H9 (cell line): ENCODE data around the gene FRK. TPM values are rescaled to one million over a fixed set of nuclear protein-coding genes. Genes with fewer than 3 reads are reported as not detected.

Experiments
- DNase-seq: peaks from one replicate; pipeline ENCODE4 v3.0.0-alpha.2; 2017
- H2AFZ ChIP-seq: one replicate; pipeline ENCODE4 v1.6.1; 2013; ENCODE audit warnings: mild to moderate bottlenecking, low read length, control low read depth, moderate library complexity
- H2AK5ac ChIP-seq: 2 replicates; pipeline ENCODE4 v1.6.1; 2013; ENCODE audit warnings: low read length, control low read depth, mixed read lengths; ENCODE audit not compliant: insufficient read length
- H2BK120ac ChIP-seq: one replicate; pipeline ENCODE4 v1.6.1; 2013; ENCODE audit warnings: low read depth, mild to moderate bottlenecking, low read length, control low read depth, inconsistent platforms; ENCODE audit not compliant: poor library complexity, severe bottlenecking
- H2BK12ac ChIP-seq: 2 replicates; pipeline ENCODE4 v1.6.1; 2013; ENCODE audit warnings: low read length, control low read depth, mixed read lengths, low read depth; ENCODE audit not compliant: insufficient read length
- H2BK15ac ChIP-seq: 2 replicates; pipeline ENCODE4 v1.6.1; 2013; ENCODE audit warnings: low read depth, low read length, control low read depth
- H2BK20ac ChIP-seq: one replicate; pipeline ENCODE4 v1.6.1; 2013; ENCODE audit warnings: low read depth, mild to moderate bottlenecking, low read length, control low read depth, inconsistent platforms; ENCODE audit not compliant: poor library complexity, severe bottlenecking
- H2BK5ac ChIP-seq: 2 replicates; pipeline ENCODE4 v1.6.1; 2013; ENCODE audit warnings: low read length, control low read depth, mixed read lengths; ENCODE audit not compliant: insufficient read length
- H3K14ac ChIP-seq: 2 replicates; pipeline ENCODE4 v1.6.1; 2013; ENCODE audit warnings: low read length, control low read depth; ENCODE audit not compliant: insufficient read depth
- H3K18ac ChIP-seq: 2 replicates; pipeline ENCODE4 v1.6.1; 2013; ENCODE audit warnings: low read depth, mild to moderate bottlenecking, mixed read lengths, low read length, control low read depth; ENCODE audit not compliant: insufficient read length
- H3K23ac ChIP-seq: 2 replicates; pipeline ENCODE4 v1.6.1; 2013; ENCODE audit warnings: low read length, control low read depth, mixed read lengths, low read depth; ENCODE audit not compliant: insufficient read length
- H3K23me2 ChIP-seq: 2 replicates; pipeline ENCODE4 v1.6.1; 2013; ENCODE audit warnings: low read depth, mild to moderate bottlenecking, mixed read lengths, low read length, control low read depth; ENCODE audit not compliant: insufficient read length, poor library complexity, severe bottlenecking
- H3K27ac ChIP-seq: 2 replicates; pipeline ENCODE4 v1.5.1; 2013; ENCODE audit warnings: low read length, control low read depth, mixed read lengths, low read depth; ENCODE audit not compliant: insufficient read length
- H3K27me3 ChIP-seq: 2 replicates; pipeline ENCODE4 v1.6.1; 2013; ENCODE audit warnings: low read length, control low read depth, inconsistent platforms; ENCODE audit not compliant: insufficient read depth
- H3K4ac ChIP-seq: 2 replicates; pipeline ENCODE4 v1.6.1; 2013; ENCODE audit warnings: low read depth, mild to moderate bottlenecking, control low read depth, inconsistent platforms, low read length, moderate library complexity
- H3K4me1 ChIP-seq: 2 replicates; pipeline ENCODE4 v1.6.1; 2013; ENCODE audit warnings: low read length, control low read depth, inconsistent platforms; ENCODE audit not compliant: insufficient read depth
- H3K4me2 ChIP-seq: 2 replicates; pipeline ENCODE4 v1.6.1; 2013; ENCODE audit warnings: low read length, control low read depth, mixed read lengths; ENCODE audit not compliant: insufficient read length, insufficient read depth
- H3K56ac ChIP-seq: 2 replicates; pipeline ENCODE4 v1.6.1; 2013; ENCODE audit warnings: low read depth, mild to moderate bottlenecking, mixed read lengths, low read length, control low read depth; ENCODE audit not compliant: insufficient read length
- H3K79me1 ChIP-seq: 2 replicates; pipeline ENCODE4 v1.6.1; 2013; ENCODE audit warnings: low read depth, mild to moderate bottlenecking, moderate library complexity, low read length, control low read depth, inconsistent platforms; ENCODE audit not compliant: insufficient read depth, poor library complexity, severe bottlenecking
- H3K79me2 ChIP-seq: 2 replicates; pipeline ENCODE4 v1.6.1; 2013; ENCODE audit warnings: low read length, control low read depth, inconsistent platforms; ENCODE audit not compliant: insufficient read depth
- H3K9ac ChIP-seq: 2 replicates; pipeline ENCODE4 v1.6.1; 2013; ENCODE audit warnings: low read length, control low read depth, mixed read lengths; ENCODE audit not compliant: insufficient read length; ENCODE audit errors: extremely low read depth
- H3K9me3 ChIP-seq: one replicate; pipeline ENCODE4 v1.6.1; 2013; ENCODE audit warnings: low read depth, low read length, inconsistent platforms; ENCODE audit not compliant: control insufficient read depth
- H3T11ph ChIP-seq: one replicate; pipeline ENCODE4 v1.6.1; 2013; ENCODE audit warnings: mild to moderate bottlenecking, low read length, control low read depth, inconsistent platforms
- H4K20me1 ChIP-seq: one replicate; pipeline ENCODE4 v1.6.1; 2013; ENCODE audit not compliant: control insufficient read depth, insufficient read length, insufficient read depth
- H4K5ac ChIP-seq: 2 replicates; pipeline ENCODE4 v1.6.1; 2013; ENCODE audit warnings: low read depth, mild to moderate bottlenecking, mixed read lengths, low read length, control low read depth; ENCODE audit not compliant: insufficient read length
- H4K8ac ChIP-seq: replicated peaks from 2 replicates; pipeline ENCODE4 v1.6.1; 2013; ENCODE audit warnings: low read length, control low read depth, mixed read lengths, low read depth; ENCODE audit not compliant: insufficient read length
- H4K91ac ChIP-seq: 2 replicates; pipeline ENCODE4 v1.6.1; 2013; ENCODE audit warnings: low read depth, mild to moderate bottlenecking, moderate library complexity, mixed read lengths, low read length, control low read depth; ENCODE audit not compliant: insufficient read length
- H3K27ac Mint-ChIP-seq, 3 experiments: 2 replicates in 2 of 3; 3 replicates in 1 of 3; pipeline ENCODE4 v1.8.0; 2020 to 2021; ENCODE audit warnings: mixed read lengths in 3 of 3, mild to moderate bottlenecking in 1 of 3, moderate library complexity in 1 of 3
- H3K27me3 Mint-ChIP-seq: 2 replicates; pipeline ENCODE4 v1.8.0; 2021; ENCODE audit warnings: low read depth, mild to moderate bottlenecking, moderate library complexity, mixed read lengths
- H3K36me3 Mint-ChIP-seq, 3 experiments: 2 replicates in 2 of 3; 3 replicates in 1 of 3; pipeline ENCODE4 v1.8.0; 2020 to 2021; ENCODE audit warnings: low read depth in 3 of 3, mixed read lengths in 3 of 3; ENCODE audit not compliant: insufficient read depth in 1 of 3
- H3K4me1 Mint-ChIP-seq, 2 experiments: 2 replicates each; pipeline ENCODE4 v1.8.0; 2020; ENCODE audit warnings: mixed read lengths in 2 of 2
- H3K4me3 Mint-ChIP-seq, 2 experiments: 2 replicates in 1 of 2; 3 replicates in 1 of 2; pipeline ENCODE4 v1.8.0; 2020 to 2021; ENCODE audit warnings: mild to moderate bottlenecking in 2 of 2, mixed read lengths in 2 of 2, moderate library complexity in 1 of 2
- H3K9me3 Mint-ChIP-seq, 2 experiments: 2 replicates in 1 of 2; 3 replicates in 1 of 2; pipeline ENCODE4 v1.8.0; 2020; ENCODE audit warnings: mild to moderate bottlenecking in 2 of 2, mixed read lengths in 2 of 2, moderate library complexity in 1 of 2
- CTCF ChIP-seq: fragments of 200-600 bp; sonication (generic); conservative IDR thresholded peaks from 3 replicates; pipeline ENCODE4 v1.8.0; 2021; ENCODE audit warnings: antibody characterized with exemption, mild to moderate bottlenecking
- WGBS: extraction: QIAGEN DNeasy Blood & Tissue Kit; methylation state at CpG from one replicate; pipeline ENCODE4 v1.1.7; 2013; ENCODE audit warnings: missing lambda C conversion rate, low lambda C conversion rate, mixed read lengths; ENCODE audit not compliant: insufficient read length; ENCODE audit errors: extremely low coverage; 5-methylcytosine and 5-hydroxymethylcytosine counted together
- total RNA-seq: library from RNA; stranded (reverse); gene quantifications from 2 replicates; pipeline ENCODE4 v1.2.1, GENCODE V29; 2021

FRK gene
- total RNA-seq, 1 experiment from 2014 or later: 0.15 TPM

- Histone ChIP-seq H2BK15ac (no peak overlapping the region), H3K79me2 (no peaks in the 10 kb centered on the region), H2BK20ac (no peak overlapping the region), H2BK120ac (no peak overlapping the region), H3K14ac (no peak overlapping the region), H4K91ac (no peak overlapping the region), H3K9ac (no peak overlapping the region), H3K23ac (no peak overlapping the region), H3T11ph (no peak overlapping the region), H3K4ac (no peak overlapping the region), H4K20me1 (no peaks in the 10 kb centered on the region), H2BK5ac (no peak overlapping the region), H3K4me1 (no peaks in the 10 kb centered on the region), H3K4me2 (no peak overlapping the region), H2BK12ac (no peak overlapping the region), H3K23me2 (no peaks in the 10 kb centered on the region), H3K27ac (no peak overlapping the region), H4K8ac (no peak overlapping the region), H3K27me3 (no peaks in the 10 kb centered on the region), H3K18ac (no peak overlapping the region), H2AK5ac (no peak overlapping the region), H3K9me3 (no peaks in the 10 kb centered on the region), H3K56ac (no peak overlapping the region), H2AFZ (no peak overlapping the region), H4K5ac (no peak overlapping the region), H3K79me1 (no peaks in the 10 kb centered on the region)
- H3K36me3 Mint-ChIP-seq: no peaks in the 10 kb centered on the region
- H3K27me3 Mint-ChIP-seq: no peaks in the 10 kb centered on the region
- no CpG with 5 or more reads among the region's 3 CpGs for WGBS
- TF ChIP-seq CTCF: no peak
- H3K4me1 Mint-ChIP-seq: peaks cover 0 to 4% of the 10 kb centered on the region in 2 experiments; a peak in 1 of 4 replicates
- DNase-seq: no peak
- H3K4me3 Mint-ChIP-seq: no peak overlapping the region
- H3K27ac Mint-ChIP-seq: no peak overlapping the region; a peak in 1 of 7 replicates
- H3K9me3 Mint-ChIP-seq: no peaks in the 10 kb centered on the region
These were observed 49.2 kb downstream of the FRK start for GRCh38 chr6:116011520-116011919.
